Measurements from ENCODE around the gene CAMP. TPM values are rescaled to one million over a fixed set of nuclear protein-coding genes. Genes with fewer than 3 reads are reported as not detected.

The CAMP gene
- total RNA-seq, 1 experiment from 2014 or later: not detected

GRCh38 chr3:48271763-48272498 is 48.6 kb downstream of the CAMP start:
- POLR2A ChIA-PET: interaction anchor here (0.6 kb wide), 1 partner anchor 441 kb away, joined by 3 read pairs; no protein-coding TSS in a partner anchor
- H3K4me3 Mint-ChIP-seq (ENCODE audit: unreplicated experiment): no peak overlapping the region
- H3K9me3 ChIP-seq: no peaks in the 10 kb centered on the region
- H3K4me3 ChIP-seq (ENCODE audit: low read depth, low read length): no peak overlapping the region
- no TSS peak for BruUV-seq (replicated peaks)
- H3K36me3 ChIP-seq (ENCODE audit: control insufficient read depth, insufficient read depth, low read length): no peaks in the 10 kb centered on the region
- intact Hi-C loops (cut with micrococcal nuclease; ENCODE audit: unreplicated experiment): loop anchor here (5.0 kb wide), 1 partner anchor 275 kb away; no protein-coding TSS in a partner anchor
- H3K27ac Mint-ChIP-seq (ENCODE audit: unreplicated experiment): no peak overlapping the region
- H3K4me1 Mint-ChIP-seq (ENCODE audit: low read depth, unreplicated experiment): peaks cover 46% of the 10 kb centered on the region
- H3K27me3 Mint-ChIP-seq (ENCODE audit: insufficient read depth, unreplicated experiment): no peaks in the 10 kb centered on the region
- peaks cover 36% of the 10 kb centered on the region for H3K36me3 Mint-ChIP-seq (ENCODE audit: insufficient read depth, unreplicated experiment)
- DNase-seq: no peak
- CTCF ChIA-PET: interaction anchor here (1.1 to 2.6 kb wide), 3 partner anchors 129 to 164 kb away, joined by 5 to 33 read pairs (median 21); no protein-coding TSS in a partner anchor
- no peaks in the 10 kb centered on the region for H3K27me3 ChIP-seq (replicated peaks; ENCODE audit: control insufficient read depth, insufficient read depth, low read length)
- TF ChIP-seq CTCF (IDR thresholded peaks at IDR 0.05; ENCODE audit: insufficient read depth in 1 of 2, low read depth in 1 of 2, low read length in 1 of 2, severe bottlenecking in 1 of 2, unreplicated experiment in 1 of 2): no peak
- peaks cover 43% of the 10 kb centered on the region for H3K4me1 ChIP-seq
- H3K9me3 Mint-ChIP-seq (ENCODE audit: unreplicated experiment): no peaks in the 10 kb centered on the region

- DNase-seq: peak; percentile 60 to 77
- no TSS peak for BruUV-seq (replicated peaks)
- H3K4me1 Mint-ChIP-seq (ENCODE audit: low read depth, unreplicated experiment): peaks cover 35% of the 10 kb centered on the region
- no peaks in the 10 kb centered on the region for H3K27me3 Mint-ChIP-seq (ENCODE audit: insufficient read depth, unreplicated experiment)
- H3K27ac Mint-ChIP-seq (ENCODE audit: unreplicated experiment): no peak overlapping the region
- TF ChIP-seq CTCF (IDR thresholded peaks at IDR 0.05; ENCODE audit: insufficient read depth in 1 of 2, low read depth in 1 of 2, low read length in 1 of 2, severe bottlenecking in 1 of 2, unreplicated experiment in 1 of 2): peak; percentile 79 to 80
- no peaks in the 10 kb centered on the region for H3K9me3 ChIP-seq
- no peak overlapping the region for H3K4me3 Mint-ChIP-seq (ENCODE audit: unreplicated experiment)
- peaks cover 9% of the 10 kb centered on the region for H3K9me3 Mint-ChIP-seq (ENCODE audit: unreplicated experiment)
- no peak overlapping the region for H3K4me3 ChIP-seq (ENCODE audit: low read depth, low read length)
- H3K27me3 ChIP-seq (replicated peaks; ENCODE audit: control insufficient read depth, insufficient read depth, low read length): no peaks in the 10 kb centered on the region
- H3K4me1 ChIP-seq: peaks cover 32% of the 10 kb centered on the region
- ChIA-PET CTCF (interaction anchor here (0.6 to 3.0 kb wide), 8 partner anchors 34 to 368 kb away, joined by 3 to 71 read pairs (median 4); no protein-coding TSS in a partner anchor), POLR2A (interaction anchor here (1.0 kb wide), 1 partner anchor 162 kb away, joined by 3 read pairs; no protein-coding TSS in a partner anchor)
- no peaks in the 10 kb centered on the region for H3K36me3 ChIP-seq (ENCODE audit: control insufficient read depth, insufficient read depth, low read length)
- intact Hi-C loops (cut with micrococcal nuclease; ENCODE audit: unreplicated experiment): loop anchor here (1.0 to 5.0 kb wide), 3 partner anchors 128 to 274 kb away; no protein-coding TSS in a partner anchor
- peaks cover 26% of the 10 kb centered on the region for H3K36me3 Mint-ChIP-seq (ENCODE audit: insufficient read depth, unreplicated experiment)
Observed at GRCh38 chr3:48273594-48274211, 50.4 kb downstream of the CAMP start.

- Mint-ChIP-seq H3K4me1 (ENCODE audit: low read depth, unreplicated experiment) (peaks cover 28% of the 10 kb centered on the region), H3K27ac (ENCODE audit: unreplicated experiment) (no peak overlapping the region), H3K9me3 (ENCODE audit: unreplicated experiment) (peaks cover 11% of the 10 kb centered on the region), H3K36me3 (ENCODE audit: insufficient read depth, unreplicated experiment) (peaks cover 27% of the 10 kb centered on the region), H3K4me3 (ENCODE audit: unreplicated experiment) (no peak overlapping the region), H3K27me3 (ENCODE audit: insufficient read depth, unreplicated experiment) (no peaks in the 10 kb centered on the region)
- Histone ChIP-seq H3K9me3 (no peaks in the 10 kb centered on the region), H3K36me3 (ENCODE audit: control insufficient read depth, insufficient read depth, low read length) (no peaks in the 10 kb centered on the region), H3K4me3 (ENCODE audit: low read depth, low read length) (no peak overlapping the region), H3K27me3 (replicated peaks; ENCODE audit: control insufficient read depth, insufficient read depth, low read length) (no peaks in the 10 kb centered on the region), H3K4me1 (peaks cover 27% of the 10 kb centered on the region)
- no peak for TF ChIP-seq CTCF (IDR thresholded peaks at IDR 0.05; ENCODE audit: insufficient read depth in 1 of 2, low read depth in 1 of 2, low read length in 1 of 2, severe bottlenecking in 1 of 2, unreplicated experiment in 1 of 2)
- intact Hi-C loops (cut with micrococcal nuclease; ENCODE audit: unreplicated experiment): loop anchor here (5.0 kb wide), 1 partner anchor 273 kb away; no protein-coding TSS in a partner anchor
- BruUV-seq (replicated peaks): no TSS peak
- ChIA-PET CTCF (interaction anchor here (2.6 to 3.0 kb wide), 2 partner anchors 126 to 162 kb away, joined by 33 to 71 read pairs; no protein-coding TSS in a partner anchor), POLR2A (no interaction called here)
- DNase-seq: no peak
Observed at GRCh38 chr3:48274452-48274851, 51.2 kb downstream of the CAMP start.
